K562 (cell line): ENCODE measurements around the gene SNRNP70. TPM values are rescaled to one million over a fixed set of nuclear protein-coding genes. Genes with fewer than 3 reads are reported as not detected.

Source experiments
- ATAC-seq: fragments of 200-7000 bp; cut with Tn5 transposase; 3 replicates; pipeline ENCODE4 v1.9.1; 2020; ENCODE audit warnings: moderate library complexity
- BruUV-seq: library from RNA; stranded (reverse); fragments of 400-500 nt; replicated peaks from 2 replicates; lab custom pipeline; 2021; lab: Mats Ljungman, UMichigan
- CTCF ChIA-PET: fragments of 300-600 bp; formaldehyde crosslinking; extraction: SDS; loops from one replicate; lab custom pipeline; 2021; ENCODE audit warnings: low intra/inter-chr PET ratio; lab: Yijun Ruan, JAX
- POLR2A ChIA-PET: fragments of 300-600, 350-650 bp; sonication (Branson Sonifier 250); formaldehyde crosslinking; extraction: SDS; loops from one replicate; lab custom pipeline; 2021; ENCODE audit warnings: antibody characterized with exemption, inconsistent platforms; lab: Yijun Ruan, JAX
- DNase-seq, 4 experiments: peaks; one replicate each; pipeline versions ENCODE4 v3.0.0 to v3.0.0-alpha.2; 2011 to 2018; ENCODE audit warnings: low spot score in 3 of 4, mixed read lengths in 3 of 4; ENCODE audit errors: extremely low read depth in 1 of 4
- FAIRE-seq: peaks from 2 replicates; lab custom pipeline; 2011; peaks lifted over from hg19 to GRCh38; lab: Jason Lieb, UNC
- H2AFZ ChIP-seq: 2 replicates; pipeline ENCODE4 v1.6.0; 2011; ENCODE audit warnings: low read depth, low read length, control low read depth, inconsistent platforms
- H3K27ac ChIP-seq: fragments of 200-600 bp; 3 replicates; pipeline ENCODE4 v1.8.0; 2011; ENCODE audit warnings: low read depth, mild to moderate bottlenecking, control low read depth, inconsistent platforms, low read length, moderate library complexity, mixed read lengths; ENCODE audit errors: extremely low read depth
- H3K27me3 ChIP-seq, 2 experiments: fragments of 300-600 bp in 1 of 2; 2 replicates in 1 of 2; 3 replicates in 1 of 2; pipeline versions ENCODE4 v1.6.0 to v1.8.0; 2011; ENCODE audit warnings: inconsistent platforms in 2 of 2, low read length in 2 of 2, mild to moderate bottlenecking in 1 of 2, mixed read lengths in 1 of 2, moderate library complexity in 1 of 2; ENCODE audit not compliant: control insufficient read depth in 2 of 2, insufficient read depth in 2 of 2
- H3K36me3 ChIP-seq: fragments of 300-600 bp; 3 replicates; pipeline ENCODE4 v1.8.0; 2011; ENCODE audit warnings: mild to moderate bottlenecking, low read length, inconsistent platforms; ENCODE audit not compliant: control insufficient read depth, insufficient read depth
- H3K4me1 ChIP-seq, 2 experiments: fragments of 200-600 bp in 1 of 2; replicated peaks in 1 of 2; 2 replicates in 1 of 2; 3 replicates in 1 of 2; pipeline versions ENCODE4 v1.5.1 to v1.8.0; 2011; ENCODE audit warnings: inconsistent platforms in 2 of 2, low read length in 2 of 2, mild to moderate bottlenecking in 1 of 2, mixed read lengths in 1 of 2, moderate library complexity in 1 of 2; ENCODE audit not compliant: control insufficient read depth in 2 of 2, insufficient read depth in 2 of 2
- H3K4me2 ChIP-seq: 2 replicates; pipeline ENCODE4 v1.6.1; 2011; ENCODE audit warnings: low read length, control low read depth, inconsistent platforms, mixed read lengths; ENCODE audit not compliant: insufficient read depth
- H3K4me3 ChIP-seq: fragments of 200-600 bp; sonication (generic), shearing (Covaris generic); 2 replicates; pipeline ENCODE4 v1.5.1; 2016; ENCODE audit warnings: control low read depth, inconsistent platforms
- H3K79me2 ChIP-seq: fragments of 200-600 bp; 3 replicates; pipeline ENCODE4 v1.8.0; 2011; ENCODE audit warnings: low read length, inconsistent platforms; ENCODE audit not compliant: control insufficient read depth, insufficient read depth
- H3K9ac ChIP-seq, 2 experiments: 2 replicates each; pipeline versions ENCODE4 v1.6.0 to v1.6.1; 2011; ENCODE audit warnings: low read depth in 2 of 2, low read length in 2 of 2, control low read depth in 1 of 2, inconsistent platforms in 1 of 2, mild to moderate bottlenecking in 1 of 2, mixed read lengths in 1 of 2; ENCODE audit not compliant: insufficient read depth in 1 of 2
- H3K9me1 ChIP-seq: one replicate; pipeline ENCODE4 v1.6.0; 2011; ENCODE audit warnings: inconsistent platforms, mild to moderate bottlenecking, low read length, moderate library complexity; ENCODE audit not compliant: control insufficient read depth, insufficient read depth
- H3K9me3 ChIP-seq: replicated peaks from 2 replicates; pipeline ENCODE4 v1.5.1; 2011; ENCODE audit warnings: low read depth, low read length, inconsistent platforms; ENCODE audit not compliant: control insufficient read depth, insufficient read depth
- H4K20me1 ChIP-seq: replicated peaks from 2 replicates; pipeline ENCODE4 v1.6.1; 2011; ENCODE audit warnings: low read length, inconsistent platforms, mixed read lengths; ENCODE audit not compliant: control insufficient read depth, insufficient read depth
- IFI16 ChIP-seq: fragments of 250-450 bp; sonication (Bioruptor Pico); IDR thresholded peaks from 2 replicates; pipeline ENCODE4 v2.1.2; 2022; ENCODE audit warnings: mild to moderate bottlenecking, inconsistent platforms
- PBX2 ChIP-seq, 2 experiments: IDR thresholded peaks in 1 of 2; conservative IDR thresholded peaks in 1 of 2; 2 replicates each; pipeline ENCODE4 v1.6.1; 2016; ENCODE audit warnings: low read depth in 2 of 2, mild to moderate bottlenecking in 1 of 2, missing compliant biosample characterization in 1 of 2, missing genetic modification characterization in 1 of 2, moderate library complexity in 1 of 2
- POLR2G ChIP-seq: fragments of 200-400 bp; formaldehyde crosslinking; IDR thresholded peaks from 2 replicates; pipeline ENCODE4 v1.6.1; 2017; ENCODE audit warnings: low read depth, mild to moderate bottlenecking, antibody characterized with exemption, low read length, moderate library complexity
- RBFOX2 ChIP-seq: fragments of 200-400 bp; formaldehyde crosslinking; IDR thresholded peaks from 2 replicates; pipeline ENCODE4 v1.6.1; 2017; ENCODE audit warnings: low read depth, mild to moderate bottlenecking, low read length, moderate library complexity
- WGBS: fragments of 100-300 bp; shearing (Covaris generic); methylation state at CpG from one replicate; pipeline ENCODE4 v1.1.6; 2016; ENCODE audit warnings: low coverage, mixed read lengths; ENCODE audit not compliant: insufficient coverage; ENCODE audit errors: missing lambda C conversion rate; 5-methylcytosine and 5-hydroxymethylcytosine counted together
- in situ Hi-C: fragments of 300-500 bp; cut with MboI; formaldehyde crosslinking; loops from 4 replicates; pipeline ENCODE4 v1.15.0; 2018; ENCODE audit warnings: inconsistent platforms, mixed read lengths
- intact Hi-C: fragments of 100-400 bp; cut with micrococcal nuclease; formaldehyde crosslinking; loops from 2 replicates; pipeline ENCODE4 v1.14.2; 2022
- polyA plus RNA-seq, 8 experiments: library from polyadenylated mRNA; depleted of rRNA in 4 of 8; stranded (reverse) in 5 of 8; unstranded in 3 of 8; fragments of >200 nt; fragmentation: Nextera tagmentation in 2 of 8; fragmentation: Illumina TruSeq in 1 of 8; extraction: Ambion mirVana in 2 of 8; extraction: Trizol in 1 of 8; gene quantifications; 2 replicates each; pipeline versions ENCODE4 v1.2.1 to v1.2.3, GENCODE V29; 2011 to 2014; ENCODE audit warnings: inconsistent platforms in 1 of 8, missing spikeins in 1 of 8
- total RNA-seq, 7 experiments: library from RNA; depleted of rRNA in 6 of 7; stranded (reverse); fragments of >200 nt in 6 of 7; fragmentation: Illumina TruSeq in 2 of 7; extraction: Trizol in 2 of 7; gene quantifications; 2 replicates each; pipeline versions ENCODE4 v1.2.1 to v1.2.3, GENCODE V29; 2011 to 2021; ENCODE audit warnings: low replicate concordance in 1 of 7

Gene SNRNP70
- total and polyA plus RNA-seq, 9 of the 15 experiments (the other 6 are each of a cell fraction or from before 2014, with no cell fraction given): 2.8 to 496 (median 136) TPM

- POLR2A ChIA-PET: interaction anchor here (1.2 kb wide), 1 partner anchor 13 kb away, joined by 4 read pairs; the partner anchor contains the start of gene LIN7B
- peaks cover 98% of the 10 kb centered on the region for H3K36me3 ChIP-seq
- H3K27ac ChIP-seq: no peak overlapping the region
- ATAC-seq: no peak
- TF ChIP-seq IFI16 (CRISPR knock-in tag) (no peak), PBX2 (CRISPR knock-in tag; IDR thresholded peaks at IDR 0.05; ENCODE audit: low read depth) (no peak), PBX2 (tag; conservative IDR thresholded peaks at IDR 0.05; ENCODE audit: low read depth) (no peak), RBFOX2 (peak; percentile 36; the same call in 1 of the 2 replicates), POLR2G (0 out of 2 replicates have a peak, but pooled peaks have one; percentile 27)
- TF ChIP-seq, all 486 proteins: peak for 2
- peak overlapping the region in 1 of 2 experiments; percentile 66; a peak in 1 of 4 replicates for H3K9ac ChIP-seq
- H3K9me1 ChIP-seq: peaks cover 5% of the 10 kb centered on the region
- H2AFZ ChIP-seq: no peak overlapping the region
- WGBS: 76% methylated on average over 7 of the region's 12 CpGs
- intact Hi-C loops (no loop called here), in situ Hi-C loops (no loop called here)
- peaks cover 35% of the 10 kb centered on the region for H3K79me2 ChIP-seq
- CTCF ChIA-PET: interaction anchor here (1.0 kb wide), 1 partner anchor 28 kb away, joined by 5 read pairs; no protein-coding TSS in a partner anchor
- peak in 2 of 4 experiments; percentile 32 to 33 for DNase-seq
- H4K20me1 ChIP-seq: peaks cover 22% of the 10 kb centered on the region
- H3K4me1 ChIP-seq: peaks cover 0 to 31% of the 10 kb centered on the region in 2 experiments; a peak in 3 of 5 replicates
- BruUV-seq: no TSS peak
- H3K4me3 ChIP-seq: no peak overlapping the region
- no peaks in the 10 kb centered on the region for H3K9me3 ChIP-seq
- FAIRE-seq: no peak
- no peak overlapping the region for H3K4me2 ChIP-seq
- no peaks in the 10 kb centered on the region for H3K27me3 ChIP-seq
Observed at GRCh38 chr19:49101160-49101559, 15.9 kb downstream of the SNRNP70 start.
